ENCODE results near the gene NKAP. TPM values are rescaled to one million over a fixed set of nuclear protein-coding genes. Genes with fewer than 3 reads are reported as not detected.

NKAP gene
- total and polyA plus RNA-seq, 12 donors: 5.1 to 13.3 (median 9.5) TPM

DNA sequence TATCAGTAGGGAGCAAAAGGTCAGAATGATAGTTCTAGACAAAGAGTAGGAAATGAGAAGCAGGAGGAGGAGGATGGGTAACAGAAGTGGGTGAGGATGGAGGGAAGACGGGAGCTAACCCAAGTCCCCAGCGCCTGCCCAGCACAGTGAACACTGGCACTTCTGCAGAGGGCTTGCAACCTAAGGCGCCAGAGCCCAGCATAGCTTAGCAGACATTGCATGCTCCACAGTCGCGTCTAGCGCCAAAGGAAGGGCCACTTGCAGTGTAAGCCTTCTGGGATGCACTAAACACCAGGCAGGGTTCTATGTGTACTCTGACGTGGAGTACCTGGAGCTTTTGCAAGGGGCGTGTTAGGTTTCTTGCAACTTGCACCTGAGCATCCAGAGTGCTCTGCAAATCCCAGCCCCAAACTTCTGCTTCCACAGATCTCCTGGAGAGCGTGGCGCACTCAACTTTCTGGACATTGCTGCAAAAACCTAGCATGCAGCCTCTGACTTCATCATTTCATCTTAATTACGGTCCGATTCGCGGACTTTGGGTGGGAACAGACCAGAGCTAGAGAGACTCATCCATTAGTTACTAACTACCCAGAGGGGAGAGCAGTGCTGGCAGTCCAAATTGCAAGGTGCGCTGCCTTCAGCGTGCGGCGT, 46.5 kb upstream of the NKAP start:
- peaks cover 25% of the 10 kb centered on the region for H3K27me3 ChIP-seq
- H3K4me3 ChIP-seq: no peak overlapping the region
- TF ChIP-seq, protein P1, sequence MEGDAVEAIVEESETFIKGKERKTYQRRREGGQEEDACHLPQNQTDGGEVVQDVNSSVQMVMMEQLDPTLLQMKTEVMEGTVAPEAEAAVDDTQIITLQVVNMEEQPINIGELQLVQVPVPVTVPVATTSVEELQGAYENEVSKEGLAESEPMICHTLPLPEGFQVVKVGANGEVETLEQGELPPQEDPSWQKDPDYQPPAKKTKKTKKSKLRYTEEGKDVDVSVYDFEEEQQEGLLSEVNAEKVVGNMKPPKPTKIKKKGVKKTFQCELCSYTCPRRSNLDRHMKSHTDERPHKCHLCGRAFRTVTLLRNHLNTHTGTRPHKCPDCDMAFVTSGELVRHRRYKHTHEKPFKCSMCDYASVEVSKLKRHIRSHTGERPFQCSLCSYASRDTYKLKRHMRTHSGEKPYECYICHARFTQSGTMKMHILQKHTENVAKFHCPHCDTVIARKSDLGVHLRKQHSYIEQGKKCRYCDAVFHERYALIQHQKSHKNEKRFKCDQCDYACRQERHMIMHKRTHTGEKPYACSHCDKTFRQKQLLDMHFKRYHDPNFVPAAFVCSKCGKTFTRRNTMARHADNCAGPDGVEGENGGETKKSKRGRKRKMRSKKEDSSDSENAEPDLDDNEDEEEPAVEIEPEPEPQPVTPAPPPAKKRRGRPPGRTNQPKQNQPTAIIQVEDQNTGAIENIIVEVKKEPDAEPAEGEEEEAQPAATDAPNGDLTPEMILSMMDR (IDR thresholded peaks at IDR 0.05): no peak
- no peak for TF ChIP-seq POLR2A (IDR thresholded peaks at IDR 0.05)
- WGBS, 4 donors: 33 to 58% (median 42%) methylated on average over 4 to 18 of the region's 18 CpGs
- no peaks in the 10 kb centered on the region for H3K9me3 ChIP-seq (replicated peaks in 1 of 3)
- intact Hi-C loops (cut with DNase I): no loop called here
- H3K4me1 ChIP-seq (replicated peaks in 1 of 2): peaks cover 0 to 4% of the 10 kb centered on the region in 2 donors
- no peaks in the 10 kb centered on the region for H3K36me3 ChIP-seq (replicated peaks in 1 of 2)
- no peak for DNase-seq
- no peak overlapping the region for H3K27ac ChIP-seq

GRCh38 chrX:119986203-119986602, 42.7 kb upstream of the NKAP start:
- intact Hi-C loops (cut with DNase I): no loop called here
- no peak overlapping the region for H3K27ac ChIP-seq
- no peaks in the 10 kb centered on the region for H3K4me1 ChIP-seq (replicated peaks in 1 of 2)
- no peak for DNase-seq
- TF ChIP-seq POLR2A (IDR thresholded peaks at IDR 0.05): no peak
- TF ChIP-seq, protein P1 (IDR thresholded peaks at IDR 0.05): no peak
- H3K4me3 ChIP-seq: no peak overlapping the region
- H3K9me3 ChIP-seq (replicated peaks in 1 of 3): no peaks in the 10 kb centered on the region
- peaks cover 4% of the 10 kb centered on the region for H3K27me3 ChIP-seq
- WGBS, 4 donors: 80 to 99% (median 87%) methylated on average over 3 of the region's 3 CpGs
- H3K36me3 ChIP-seq (replicated peaks in 1 of 2): no peaks in the 10 kb centered on the region

DNA sequence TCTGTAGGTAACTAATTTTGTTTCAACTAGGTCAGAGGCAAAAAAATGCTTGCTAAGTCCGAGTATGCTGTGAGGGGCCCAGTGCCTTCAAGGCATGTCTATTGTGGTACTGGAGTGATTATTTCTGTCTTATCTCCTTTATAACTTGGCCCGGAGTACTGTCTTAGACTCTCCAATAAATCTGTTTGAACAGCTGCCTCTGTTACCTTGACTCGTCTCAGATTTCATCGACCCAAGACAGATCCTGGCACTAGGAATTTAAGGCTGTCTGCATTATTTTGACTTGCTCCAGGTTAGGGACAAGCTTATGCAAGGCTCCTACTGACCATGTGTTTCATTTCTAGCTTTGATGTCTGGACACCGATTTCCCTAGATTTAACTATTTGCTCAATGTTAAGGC, 41.1 kb upstream of the NKAP start:
- H3K36me3 ChIP-seq (replicated peaks in 1 of 2): no peaks in the 10 kb centered on the region
- no peak overlapping the region for H3K27ac ChIP-seq
- no peak overlapping the region for H3K4me3 ChIP-seq
- no peaks in the 10 kb centered on the region for H3K9me3 ChIP-seq (replicated peaks in 1 of 3)
- DNase-seq: no peak
- no peak for TF ChIP-seq POLR2A (IDR thresholded peaks at IDR 0.05)
- TF ChIP-seq, protein P1 (IDR thresholded peaks at IDR 0.05): no peak
- H3K27me3 ChIP-seq: peaks cover 7% of the 10 kb centered on the region
- no peaks in the 10 kb centered on the region for H3K4me1 ChIP-seq (replicated peaks in 1 of 2)
- intact Hi-C loops (cut with DNase I): no loop called here
- 26 to 43% (median 33%) methylated on average over 5 of the region's 5 CpGs for WGBS, 4 donors

DNA sequence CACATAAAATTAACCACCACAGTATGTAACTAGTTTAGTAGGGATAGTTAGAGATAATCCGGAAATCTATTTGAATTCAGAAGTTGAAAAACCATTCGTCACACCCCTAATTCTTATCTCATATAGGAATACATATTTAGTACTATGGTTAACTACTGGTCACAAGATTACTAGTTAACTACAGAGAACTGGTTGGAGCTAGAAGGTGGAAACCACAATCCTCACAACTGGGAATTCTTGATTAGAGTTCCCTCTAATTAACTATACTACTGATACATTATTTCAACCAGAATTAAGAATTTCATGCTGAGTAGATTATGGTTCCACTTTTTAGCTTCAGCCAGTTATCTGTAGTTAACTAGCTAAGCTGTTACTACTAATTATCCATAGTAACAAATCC, 39.9 kb upstream of the NKAP start:
- Histone ChIP-seq H3K36me3 (replicated peaks in 1 of 2) (no peaks in the 10 kb centered on the region), H3K27ac (no peak overlapping the region), H3K27me3 (peaks cover 7% of the 10 kb centered on the region), H3K9me3 (replicated peaks in 1 of 3) (no peaks in the 10 kb centered on the region), H3K4me1 (replicated peaks in 1 of 2) (no peaks in the 10 kb centered on the region), H3K4me3 (no peak overlapping the region)
- 73 to 91% (median 81%) methylated on average over 2 of the region's 2 CpGs for WGBS, 4 donors
- TF ChIP-seq POLR2A (IDR thresholded peaks at IDR 0.05): no peak
- TF ChIP-seq, protein P1 (IDR thresholded peaks at IDR 0.05): no peak
- DNase-seq: no peak
- intact Hi-C loops (cut with DNase I): no loop called here
